NT2/D1 (cell line): ENCODE results near the gene MAST4.

Experiments
- YY1 ChIP-seq: IDR thresholded peaks from 2 replicates; pipeline ENCODE4 v1.6.1; 2011; ENCODE audit not compliant: insufficient read length, insufficient read depth
- ZNF274 ChIP-seq: IDR thresholded peaks from 2 replicates; pipeline ENCODE4 v1.6.1; 2011; ENCODE audit warnings: mild to moderate bottlenecking, low read depth, low read length

DNA sequence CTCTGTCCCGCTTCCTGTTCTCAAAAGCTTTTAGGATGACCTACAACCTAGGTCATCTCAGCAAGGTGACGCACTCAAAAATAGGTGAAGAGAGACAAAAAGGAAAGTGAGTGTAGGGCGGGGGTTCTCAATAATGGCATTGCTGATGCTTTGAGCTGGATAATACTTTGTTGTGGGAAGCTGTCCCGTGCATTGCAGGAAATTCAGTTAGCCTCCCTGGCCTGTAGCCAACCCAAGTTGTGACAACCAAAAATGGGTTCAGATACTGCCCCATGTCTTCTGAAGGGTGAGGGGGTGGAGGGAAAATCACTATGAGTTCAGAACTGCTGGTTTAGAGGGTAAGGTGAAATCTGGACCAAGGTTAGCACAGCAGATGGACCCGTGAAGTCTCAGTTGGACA is 151.4 kb downstream of the MAST4 start:
- TF ChIP-seq ZNF274 = no peak
- TF ChIP-seq YY1 = no peak
